ENCODE measurements around the gene RPUSD1.

RPUSD1 gene

GRCh38 chr16:799111-799947 is 11.1 kb upstream of the RPUSD1 start:
- DNase-seq (ENCODE audit: low read depth, low spot score), result no peak

DNA sequence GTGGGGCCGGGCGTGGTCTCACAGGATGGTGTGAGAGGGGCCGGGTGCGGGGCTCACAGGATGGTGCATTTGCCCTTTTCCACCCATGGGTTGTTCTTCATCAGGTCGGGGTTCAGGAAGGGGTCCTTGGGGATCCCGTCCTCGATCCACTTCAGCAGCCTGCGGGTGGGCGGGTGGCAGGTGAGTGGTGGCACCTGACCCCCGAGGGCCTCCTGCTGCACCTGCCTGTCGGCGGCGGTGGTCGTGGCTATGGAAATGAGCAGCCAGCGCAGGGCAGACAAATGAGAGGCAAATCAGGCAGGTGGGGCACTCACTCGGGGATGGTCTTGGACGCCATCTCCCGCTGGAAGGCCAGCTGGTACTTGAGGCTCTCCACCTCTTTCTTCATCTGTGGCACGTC is 10.5 kb upstream of the RPUSD1 start:
- no peak for DNase-seq (ENCODE audit: low read depth, low spot score)

GRCh38 chr16:797686-798085 is 9.5 kb upstream of the RPUSD1 start:
- DNase-seq (ENCODE audit: low read depth, low spot score), result no peak

GRCh38 chr16:797120-797420 is 8.9 kb upstream of the RPUSD1 start:
- DNase-seq (ENCODE audit: low read depth, low spot score), result no peak

- DNase-seq (ENCODE audit: low read depth, low spot score), result no peak
These were observed 8.3 kb upstream of the RPUSD1 start for GRCh38 chr16:796296-797119.

DNA sequence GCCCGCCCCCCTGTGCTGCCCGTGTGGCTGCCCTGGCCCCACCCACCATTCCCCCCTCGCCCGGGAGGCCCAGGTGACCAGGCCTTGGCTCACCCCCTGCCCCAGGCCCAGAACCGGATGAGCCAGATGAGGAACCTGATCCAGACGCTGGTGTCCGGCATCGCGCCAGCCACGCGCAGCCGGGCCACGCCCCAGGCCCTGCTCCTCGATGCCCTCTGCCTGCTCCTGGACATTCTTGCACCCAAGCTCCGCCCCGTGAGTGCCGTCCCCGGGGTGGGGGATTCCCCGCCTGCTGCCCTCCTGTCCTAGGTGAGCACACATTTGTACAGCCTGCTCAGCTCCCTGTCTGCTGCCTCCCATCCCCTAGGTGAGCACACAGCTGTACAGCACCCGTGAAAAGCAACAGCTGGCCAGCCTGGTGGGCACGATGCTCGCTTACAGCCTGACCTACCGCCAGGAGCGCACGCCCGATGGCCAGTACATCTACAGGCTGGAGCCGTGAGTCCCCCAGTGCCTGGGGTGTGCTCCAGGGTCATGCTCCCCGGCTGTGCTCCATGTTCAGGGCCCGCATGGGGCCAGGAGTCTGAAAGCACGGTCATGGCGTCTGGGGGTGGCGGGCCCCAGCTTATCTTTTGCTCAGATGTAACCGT is 7.5 kb upstream of the RPUSD1 start:
- no peak for DNase-seq (ENCODE audit: low read depth, low spot score)

DNA sequence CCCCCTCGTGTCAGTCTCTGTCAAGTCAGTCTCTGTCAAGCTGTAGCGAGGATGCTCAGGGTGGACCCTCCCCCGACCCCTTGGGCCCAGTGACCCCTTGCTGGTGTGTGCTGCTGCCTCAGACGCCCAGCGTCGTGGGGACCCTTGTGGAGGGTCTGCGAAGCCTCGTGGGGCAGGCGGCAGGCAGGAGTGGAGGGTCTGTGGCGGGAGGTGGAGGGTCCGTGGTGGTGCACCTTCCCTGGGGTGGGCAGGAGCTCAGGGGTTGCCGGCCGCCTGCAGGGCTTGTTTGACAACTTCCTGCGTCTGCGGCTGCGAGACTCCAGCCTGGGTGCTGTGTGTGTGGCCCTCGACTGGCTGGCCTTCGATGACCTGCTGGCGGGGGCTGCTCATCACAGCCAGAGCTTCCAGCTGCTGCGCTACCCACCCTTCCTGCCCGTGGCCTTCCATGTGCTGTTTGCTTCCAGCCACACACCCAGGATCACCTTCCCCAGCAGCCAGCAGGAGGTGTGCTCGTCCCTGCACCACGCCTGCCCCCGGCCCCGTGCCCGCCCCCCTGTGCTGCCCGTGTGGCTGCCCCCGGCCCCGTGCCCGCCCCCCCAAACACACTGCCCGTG is 6.8 kb upstream of the RPUSD1 start:
- DNase-seq (ENCODE audit: low read depth, low spot score), result no peak

DNA sequence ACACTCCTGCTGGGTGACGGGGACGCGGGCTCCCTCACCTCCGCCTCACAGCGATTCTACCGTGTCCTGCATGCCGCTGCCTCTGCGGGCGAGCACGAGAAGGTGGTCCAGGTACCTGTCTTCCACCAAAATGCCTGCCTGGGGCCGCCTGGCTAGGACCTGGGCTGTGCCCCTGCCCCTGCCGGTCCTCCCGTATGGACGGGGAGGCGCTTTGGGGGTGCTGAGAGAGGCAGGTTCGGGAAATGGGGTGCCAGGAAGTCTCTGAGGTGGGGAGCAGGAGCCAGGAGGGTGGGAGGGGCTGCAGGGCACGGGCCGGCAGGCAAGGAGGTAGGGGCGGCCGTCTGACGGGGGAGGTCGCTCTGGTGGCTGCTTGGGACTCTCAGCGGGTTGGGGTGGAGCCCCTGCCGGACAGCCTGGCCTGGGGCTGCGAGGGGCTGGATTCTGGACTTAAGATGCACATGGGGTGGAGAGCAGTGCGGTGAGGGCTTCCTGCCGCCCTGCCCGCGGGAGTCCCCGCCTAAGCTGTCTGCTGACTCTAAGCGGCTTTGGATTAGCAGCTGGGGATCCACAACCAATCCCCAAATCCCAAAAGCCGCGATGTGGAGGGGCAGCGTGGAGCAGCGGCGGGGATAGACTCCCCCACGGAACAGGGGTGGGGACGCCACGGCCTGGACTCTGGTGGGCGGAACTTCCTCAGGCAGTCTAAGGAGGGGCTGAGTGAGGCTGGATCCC is 6.1 kb upstream of the RPUSD1 start:
- DNase-seq (ENCODE audit: low read depth, low spot score), result no peak

DNA sequence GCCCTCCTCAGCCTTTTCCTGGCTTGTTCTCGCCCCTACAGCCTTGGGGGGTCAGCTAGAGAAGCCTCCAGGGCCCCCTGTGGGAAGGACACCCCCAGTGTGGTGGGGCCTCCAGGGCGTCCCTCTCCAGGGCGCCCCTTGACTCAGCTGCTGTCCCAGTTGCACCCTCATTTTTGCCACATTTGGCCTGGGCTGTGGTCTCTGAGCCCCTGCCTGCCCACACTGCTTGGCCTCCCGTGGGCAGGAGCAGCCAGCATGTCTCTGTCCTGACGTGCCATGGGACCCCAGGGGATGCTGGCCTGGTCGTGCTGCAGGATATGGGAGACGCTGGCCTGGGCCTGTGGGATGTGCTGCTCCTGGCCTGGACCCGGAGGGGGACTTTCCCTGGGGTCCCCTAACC is 5.2 kb upstream of the RPUSD1 start:
- DNase-seq (ENCODE audit: low read depth, low spot score), result no peak

- no peak for DNase-seq (ENCODE audit: low read depth, low spot score)
These were observed 4.2 kb upstream of the RPUSD1 start for GRCh38 chr16:792221-792995.

GRCh38 chr16:791131-791530 is 3.0 kb upstream of the RPUSD1 start:
- no peak for DNase-seq (ENCODE audit: low read depth, low spot score)

GRCh38 chr16:790086-790485 is 1.9 kb upstream of the RPUSD1 start:
- DNase-seq (ENCODE audit: low read depth, low spot score), result no peak

DNA sequence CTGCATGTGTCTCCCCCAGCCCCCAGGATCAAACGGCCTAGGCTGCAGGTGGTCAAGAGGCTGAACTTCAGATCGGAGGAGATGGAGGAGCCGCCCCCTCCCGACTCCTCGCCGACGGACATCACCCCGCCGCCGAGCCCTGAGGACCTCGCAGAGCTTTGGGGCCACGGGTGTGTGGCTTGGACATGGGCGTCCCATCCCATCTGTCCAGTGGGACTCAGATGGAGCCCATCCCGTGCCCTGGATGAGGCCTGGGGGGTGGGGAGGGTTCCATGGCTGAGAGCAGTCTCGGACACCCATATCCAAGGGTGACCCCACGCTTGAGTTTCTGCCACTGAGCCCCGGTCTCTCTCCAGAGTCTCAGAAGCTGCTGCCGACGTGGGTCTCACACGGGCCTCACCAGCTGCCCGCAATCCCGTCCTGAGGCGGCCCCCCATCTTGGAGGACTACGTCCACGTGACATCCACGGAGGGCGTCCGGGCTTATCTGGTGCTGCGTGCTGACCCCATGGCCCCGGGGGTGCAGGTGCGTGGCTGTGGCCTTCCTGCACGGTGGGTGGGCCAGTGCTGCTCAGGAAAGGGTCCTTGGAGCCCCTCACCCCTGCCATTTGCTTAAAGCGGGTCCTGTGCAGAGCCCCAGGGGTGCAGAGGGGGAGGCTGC is 1.1 kb upstream of the RPUSD1 start:
- no peak for DNase-seq (ENCODE audit: low read depth, low spot score)

DNA sequence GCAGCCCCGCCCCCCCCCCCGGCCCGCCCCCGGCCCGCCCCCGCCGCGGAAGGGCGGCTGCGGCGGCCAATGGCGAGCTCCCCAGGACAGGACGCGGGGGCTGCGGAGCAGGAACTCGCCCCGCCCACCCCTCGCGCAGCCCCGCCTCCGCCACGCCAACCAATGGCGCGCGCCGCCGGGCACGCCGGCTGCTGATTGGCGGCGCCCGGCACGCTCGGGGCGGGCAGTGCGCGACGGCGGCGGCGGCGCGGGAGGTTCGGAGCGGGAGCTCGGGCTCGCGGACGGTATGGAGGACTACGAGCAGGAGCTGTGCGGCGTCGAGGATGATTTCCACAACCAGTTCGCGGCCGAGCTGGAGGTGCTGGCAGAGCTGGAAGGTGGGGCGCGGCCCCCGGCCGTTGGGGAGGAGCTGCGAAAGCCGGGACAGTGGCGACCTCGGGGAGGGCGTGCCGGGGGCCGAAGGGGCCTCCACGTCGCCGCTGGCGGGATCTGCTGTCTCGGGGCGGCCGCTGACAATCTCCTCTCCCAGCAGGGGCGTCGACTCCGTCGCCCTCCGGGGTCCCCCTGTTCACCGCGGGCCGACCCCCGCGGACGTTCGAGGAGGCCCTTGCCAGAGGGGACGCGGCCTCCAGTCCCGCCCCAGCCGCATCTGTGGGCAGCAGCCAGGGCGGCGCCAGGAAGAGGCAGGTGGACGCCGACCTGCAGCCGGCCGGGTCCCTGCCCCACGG is 382 bp upstream of the RPUSD1 start, which contains the start of gene CHTF18:
Gene CHTF18 (plus strand): TSS at position 222 of the 728 bp plus-strand sequence. CDS start 65 bp downstream, at position 287.
- DNase-seq (ENCODE audit: low read depth, low spot score), result peak; percentile 84

DNA sequence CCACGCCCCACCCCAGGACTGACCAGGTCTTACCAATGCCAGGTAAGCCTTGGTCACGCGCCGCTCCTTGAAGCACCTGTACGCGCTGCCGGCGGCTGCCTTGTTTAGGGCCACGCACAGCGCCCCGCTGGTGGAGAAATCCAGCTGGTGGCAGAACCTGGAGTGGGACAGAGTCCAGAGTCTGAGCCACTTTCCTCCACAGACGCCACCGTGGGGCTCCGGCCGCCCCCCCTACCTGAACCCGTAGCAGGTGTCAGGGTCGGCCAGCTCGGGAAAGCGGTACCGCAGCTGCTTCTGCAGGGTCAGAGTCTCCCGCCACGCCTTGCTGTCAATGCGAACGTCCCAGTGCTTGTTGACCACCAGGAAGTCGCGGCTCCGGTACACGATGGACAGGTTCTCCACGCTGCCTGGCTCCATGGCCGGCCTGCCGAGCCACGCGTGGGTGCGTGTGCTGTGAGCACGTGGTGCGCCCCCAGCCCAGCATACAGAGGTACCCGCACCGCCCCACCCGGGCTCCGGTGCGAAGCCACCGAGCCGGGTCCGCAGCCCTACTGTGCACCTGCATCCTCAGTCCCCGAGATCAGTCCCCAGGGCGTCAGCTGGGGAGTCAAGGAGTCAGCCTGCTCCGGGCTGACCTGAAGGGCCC is 737 bp downstream of the RPUSD1 start:
- no peak for DNase-seq (ENCODE audit: low read depth, low spot score)

- peak; percentile 58 for DNase-seq (ENCODE audit: low read depth, low spot score)
These were observed 2.3 kb downstream of the RPUSD1 start for GRCh38 chr16:785563-786535.

GRCh38 chr16:784431-784830 is 3.8 kb downstream of the RPUSD1 start:
- no peak for DNase-seq (ENCODE audit: low read depth, low spot score)
